ENCODE measurements around the gene ARX.

DNA sequence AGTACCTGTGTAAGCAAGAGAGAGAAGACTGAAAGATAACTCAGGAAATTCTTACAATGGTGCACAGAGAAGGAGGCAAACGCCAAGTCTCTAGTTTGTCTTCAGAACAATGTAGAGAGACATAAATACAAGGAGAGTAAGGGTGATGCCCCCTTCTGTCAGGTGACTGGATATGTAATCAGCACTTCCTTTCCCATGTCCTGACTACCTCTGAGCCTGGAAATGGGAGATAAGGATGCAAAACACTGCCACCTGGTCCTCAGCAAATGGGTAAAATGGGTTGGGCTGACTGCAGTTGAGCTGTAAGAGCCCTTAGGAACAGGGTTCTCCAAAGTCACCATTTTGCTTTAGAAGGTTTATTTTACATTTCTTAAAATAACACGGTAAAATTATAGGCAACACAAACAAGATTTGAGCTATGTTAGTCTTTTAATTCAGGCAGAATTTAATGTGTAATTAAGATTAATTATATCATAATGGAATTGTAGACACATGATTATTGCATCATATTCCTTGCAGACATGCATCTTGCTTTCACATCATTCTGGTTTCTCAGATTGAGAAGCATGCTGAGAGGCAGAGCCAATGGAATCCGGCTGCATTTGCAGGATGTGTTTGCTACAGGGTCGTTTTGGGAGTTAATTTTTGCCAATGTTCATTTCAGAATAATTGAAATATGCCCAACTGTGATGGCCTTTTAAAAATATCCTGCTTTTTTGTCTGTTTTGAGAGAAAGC lies 37.2 kb upstream of the ARX start:
- TF ChIP-seq CTCF (IDR thresholded peaks at IDR 0.05; ENCODE audit: poor library complexity, severe bottlenecking) = no peak
- no peak for TF ChIP-seq EZH2 (IDR thresholded peaks at IDR 0.05; ENCODE audit: borderline replicate concordance, insufficient read depth, low read length, poor library complexity, severe bottlenecking)
- TF ChIP-seq TAF1 (IDR thresholded peaks at IDR 0.05; ENCODE audit: low read depth) = no peak

Measured in neural cell (in vitro differentiated cells).